OCI-LY7 (cell line): ENCODE measurements around the gene DAB2IP. TPM values are rescaled to one million over a fixed set of nuclear protein-coding genes. Genes with fewer than 3 reads are reported as not detected.

Experiments used
- BruUV-seq: library from RNA; stranded (reverse); fragments of 400-500 nt; replicated peaks from 2 replicates; lab custom pipeline; 2021; lab: Mats Ljungman, UMichigan
- CTCF ChIA-PET: fragments of 300-600 bp; sonication (Branson Sonifier 250); formaldehyde crosslinking; loops from one replicate; lab custom pipeline; 2022; ENCODE audit warnings: antibody characterized with exemption; ENCODE audit not compliant: unreplicated experiment; lab: Charles Lee
- POLR2A ChIA-PET: fragments of 300-600 bp; sonication (Branson Sonifier 250); formaldehyde crosslinking; loops from one replicate; lab custom pipeline; 2022; ENCODE audit warnings: antibody characterized with exemption; lab: Charles Lee
- DNase-seq: peaks from one replicate; pipeline ENCODE4 v3.0.0-alpha.2; 2015; ENCODE audit warnings: low spot score
- H2AFZ ChIP-seq: fragments of 200-600 bp; sonication (generic), shearing (Covaris generic); 2 replicates; pipeline ENCODE4 v1.6.1; 2014; ENCODE audit warnings: mild to moderate bottlenecking, antibody characterized with exemption, low read length, moderate library complexity
- H3K27ac ChIP-seq: fragments of 200-600 bp; sonication (generic); 2 replicates; pipeline ENCODE4 v1.5.1; 2014; ENCODE audit warnings: mixed run types, low read depth, mild to moderate bottlenecking, moderate library complexity, low read length, inconsistent platforms; ENCODE audit not compliant: poor library complexity, severe bottlenecking
- H3K36me3 ChIP-seq: fragments of 200-600 bp; sonication (generic); 2 replicates; pipeline ENCODE4 v1.6.1; 2014; ENCODE audit warnings: mild to moderate bottlenecking, antibody characterized with exemption, low read length, moderate library complexity, mixed read lengths; ENCODE audit not compliant: insufficient read depth
- H3K4me1 ChIP-seq: fragments of 200-600 bp; sonication (generic); 2 replicates; pipeline ENCODE4 v1.5.1; 2014; ENCODE audit warnings: mild to moderate bottlenecking, low read length; ENCODE audit not compliant: insufficient read depth, poor library complexity, severe bottlenecking
- H3K4me2 ChIP-seq: fragments of 200-600 bp; sonication (generic); 2 replicates; pipeline ENCODE4 v1.6.1; 2014; ENCODE audit warnings: mild to moderate bottlenecking, low read length
- H3K4me3 ChIP-seq: fragments of 200-600 bp; sonication (generic); 2 replicates; pipeline ENCODE4 v1.5.1; 2014; ENCODE audit warnings: mild to moderate bottlenecking, low read depth, low read length; ENCODE audit not compliant: poor library complexity, severe bottlenecking
- H3K79me2 ChIP-seq: fragments of 200-600 bp; sonication (generic); 2 replicates; pipeline ENCODE4 v1.6.1; 2016; ENCODE audit warnings: low read depth, mild to moderate bottlenecking, low read length, moderate library complexity, mixed read lengths; ENCODE audit not compliant: insufficient read depth
- H3K9me2 ChIP-seq: fragments of 200-600 bp; sonication (generic); 2 replicates; pipeline ENCODE4 v1.6.1; 2016; ENCODE audit warnings: mild to moderate bottlenecking, low read length, mixed read lengths; ENCODE audit not compliant: insufficient read depth
- H3K9me3 ChIP-seq: fragments of 200-600 bp; sonication (generic); 2 replicates; pipeline ENCODE4 v1.6.1; 2014; ENCODE audit warnings: mild to moderate bottlenecking, mixed run types, low read length, mixed read lengths
- H4K20me1 ChIP-seq: fragments of 200-600 bp; sonication (generic); 2 replicates; pipeline ENCODE4 v1.6.1; 2014; ENCODE audit warnings: mild to moderate bottlenecking, antibody characterized with exemption, low read length, moderate library complexity, mixed read lengths; ENCODE audit not compliant: insufficient read depth
- CTCF ChIP-seq: fragments of 200-600 bp; sonication (generic); conservative IDR thresholded peaks from 2 replicates; pipeline ENCODE4 v1.5.1; 2014; ENCODE audit warnings: mild to moderate bottlenecking, antibody characterized with exemption, low read length, moderate library complexity, mixed read lengths
- EZH2phosphoT487 ChIP-seq: fragments of 200-600 bp; sonication (generic); IDR thresholded peaks from 2 replicates; pipeline ENCODE4 v1.6.1; 2018; ENCODE audit warnings: low read depth, borderline replicate concordance, mild to moderate bottlenecking, mixed run types, antibody characterized with exemption, low read length, moderate library complexity, mixed read lengths
- intact Hi-C: fragments of 100-400 bp; cut with micrococcal nuclease; formaldehyde crosslinking; loops from one replicate; pipeline ENCODE4 v1.10.0; 2022; ENCODE audit not compliant: unreplicated experiment
- total RNA-seq, 2 experiments: library from RNA; depleted of rRNA in 1 of 2; stranded (reverse); fragments of >200 nt in 1 of 2; shearing (Covaris generic) in 1 of 2; gene quantifications; 2 replicates each; pipeline ENCODE4 v1.2.3, GENCODE V29; 2014 to 2022

Gene DAB2IP
- total RNA-seq, 2 experiments from 2014 or later: 3.9 to 11.1 TPM

GRCh38 chr9:121813519-121814210 is 162.2 kb downstream of the DAB2IP start:
- H3K9me3 ChIP-seq: no peaks in the 10 kb centered on the region
- no TSS peak for BruUV-seq
- H4K20me1 ChIP-seq: no peaks in the 10 kb centered on the region
- H3K4me1 ChIP-seq: no peaks in the 10 kb centered on the region
- intact Hi-C loops: no loop called here
- H3K4me3 ChIP-seq: no peak overlapping the region
- H3K27ac ChIP-seq: no peak overlapping the region
- H2AFZ ChIP-seq: no peak overlapping the region
- no peaks in the 10 kb centered on the region for H3K9me2 ChIP-seq
- no peak for DNase-seq
- TF ChIP-seq EZH2phosphoT487 (no peak), CTCF (no peak)
- CTCF ChIA-PET: interaction anchor here (0.6 kb wide), 4 partner anchors 118 to 1995 kb away, joined by 3 to 7 read pairs (median 6); no protein-coding TSS in a partner anchor
- POLR2A ChIA-PET: interaction anchor here (0.7 kb wide), 1 partner anchor 66 kb away, joined by 5 read pairs; no protein-coding TSS in a partner anchor
- H3K4me2 ChIP-seq: no peak overlapping the region
- no peaks in the 10 kb centered on the region for H3K79me2 ChIP-seq
- H3K36me3 ChIP-seq: no peaks in the 10 kb centered on the region

GRCh38 chr9:121814594-121814993 is 163.2 kb downstream of the DAB2IP start:
- no peaks in the 10 kb centered on the region for H3K9me2 ChIP-seq

More at GRCh38 chr9:121814594-121814993, 163.2 kb downstream of the DAB2IP start:
- intact Hi-C loops: no loop called here
- BruUV-seq: no TSS peak
- Histone ChIP-seq H3K36me3 (no peaks in the 10 kb centered on the region), H3K4me3 (no peak overlapping the region), H3K9me3 (no peaks in the 10 kb centered on the region), H3K27ac (no peak overlapping the region), H4K20me1 (no peaks in the 10 kb centered on the region), H3K79me2 (no peaks in the 10 kb centered on the region), H3K4me1 (peaks cover 4% of the 10 kb centered on the region), H3K4me2 (no peak overlapping the region), H2AFZ (no peak overlapping the region)
- no peak for DNase-seq
- CTCF ChIA-PET: no interaction called here
- TF ChIP-seq CTCF: no peak
- TF ChIP-seq EZH2phosphoT487: no peak
- POLR2A ChIA-PET: interaction anchor here (0.5 to 0.6 kb wide), 3 partner anchors 72 to 1149 kb away, joined by 3 to 4 read pairs (median 3); no protein-coding TSS in a partner anchor
